Cardiac muscle cell (in vitro differentiated cells and primary cell): ENCODE data around the gene NSMCE1. TPM values are rescaled to one million over a fixed set of nuclear protein-coding genes. Genes with fewer than 3 reads are reported as not detected.

Experiments
- DNase-seq, 2 donors: peaks; one replicate each; pipeline versions ENCODE4 v3.0.0 to v3.0.0-alpha.2; 2010 to 2017; ENCODE audit warnings: low read depth in 1 of 2, low spot score in 1 of 2
- H3K27ac ChIP-seq: fragments of 200-600 bp; sonication (generic); 2 replicates; pipeline ENCODE4 v1.5.1; 2016
- H3K27me3 ChIP-seq: fragments of 200-600 bp; sonication (generic); 2 replicates; pipeline ENCODE4 v1.6.0; 2016; ENCODE audit warnings: control low read depth
- H3K36me3 ChIP-seq: fragments of 200-600 bp; sonication (generic); 2 replicates; pipeline ENCODE4 v1.5.1; 2016; ENCODE audit warnings: control low read depth
- H3K4me1 ChIP-seq: fragments of 200-600 bp; sonication (generic); 2 replicates; pipeline ENCODE4 v1.8.1; 2017; ENCODE audit warnings: low read depth, mild to moderate bottlenecking, mixed run types
- H3K4me3 ChIP-seq: fragments of 200-600 bp; sonication (generic); 2 replicates; pipeline ENCODE4 v1.5.1; 2016; ENCODE audit warnings: mild to moderate bottlenecking
- H3K9me3 ChIP-seq: fragments of 200-600 bp; sonication (generic); 2 replicates; pipeline ENCODE4 v1.5.1; 2017; ENCODE audit warnings: low read depth, mild to moderate bottlenecking, control low read depth
- CTCF ChIP-seq: IDR thresholded peaks from 2 replicates; pipeline ENCODE4 v1.5.1; 2012; ENCODE audit warnings: low read depth, mild to moderate bottlenecking, low read length
- polyA plus RNA-seq: library from polyadenylated mRNA; unstranded; fragments of >200 nt; fragmentation: Nextera tagmentation; extraction: Ambion mirVana; gene quantifications from 2 replicates; pipeline ENCODE4 v1.2.1, GENCODE V29; 2016
- total RNA-seq: library from RNA; depleted of rRNA; stranded (reverse); fragments of >200 nt; gene quantifications from 2 replicates; pipeline ENCODE4 v1.2.3, GENCODE V29; 2016

The NSMCE1 gene
- total and polyA plus RNA-seq, 2 experiments from 2014 or later = 23.4 to 28.2 TPM

GRCh38 chr16:27304881-27305745 lies 36.5 kb upstream of the NSMCE1 start:
- peak in 1 of 2 donors; percentile 79 for DNase-seq
- no peaks in the 10 kb centered on the region for H3K27me3 ChIP-seq
- H3K9me3 ChIP-seq = no peaks in the 10 kb centered on the region
- TF ChIP-seq CTCF = no peak
- H3K4me1 ChIP-seq = no peaks in the 10 kb centered on the region
- no peaks in the 10 kb centered on the region for H3K36me3 ChIP-seq
- no peak overlapping the region for H3K4me3 ChIP-seq
- H3K27ac ChIP-seq = no peak overlapping the region

DNA sequence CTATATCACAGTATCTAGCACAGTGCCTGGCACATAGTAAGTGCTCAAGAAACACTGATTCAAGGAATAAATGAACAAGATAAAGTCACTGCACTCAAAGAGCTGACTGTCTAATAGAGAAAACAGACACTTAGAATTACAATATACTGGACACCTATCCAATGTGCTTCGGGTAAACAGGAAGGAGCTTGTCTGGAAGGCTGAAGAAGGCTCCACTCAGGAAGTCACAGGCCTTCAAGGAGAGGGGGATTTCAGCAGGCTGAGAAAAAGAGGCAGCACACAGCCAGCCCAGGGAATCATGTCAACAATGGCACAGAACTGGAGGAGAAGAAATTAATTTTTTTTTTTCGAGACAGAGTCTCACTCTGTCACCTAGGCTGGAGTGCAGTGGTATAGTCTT lies 35.5 kb upstream of the NSMCE1 start:
- H3K4me1 ChIP-seq = no peaks in the 10 kb centered on the region
- no peak overlapping the region for H3K4me3 ChIP-seq
- no peak overlapping the region for H3K27ac ChIP-seq
- no peak for TF ChIP-seq CTCF
- DNase-seq = no peak
- no peaks in the 10 kb centered on the region for H3K9me3 ChIP-seq
- H3K36me3 ChIP-seq = no peaks in the 10 kb centered on the region
- H3K27me3 ChIP-seq = no peaks in the 10 kb centered on the region

- no peak overlapping the region for H3K27ac ChIP-seq
- no peak for DNase-seq
- H3K9me3 ChIP-seq = no peaks in the 10 kb centered on the region
- no peaks in the 10 kb centered on the region for H3K27me3 ChIP-seq
- H3K4me3 ChIP-seq = no peak overlapping the region
- TF ChIP-seq CTCF = no peak
- no peaks in the 10 kb centered on the region for H3K4me1 ChIP-seq
- H3K36me3 ChIP-seq = no peaks in the 10 kb centered on the region
Measured at GRCh38 chr16:27303256-27304100, 34.9 kb upstream of the NSMCE1 start.

GRCh38 chr16:27302126-27302525 lies 33.6 kb upstream of the NSMCE1 start:
- H3K36me3 ChIP-seq = no peaks in the 10 kb centered on the region
- H3K4me1 ChIP-seq = no peaks in the 10 kb centered on the region
- H3K4me3 ChIP-seq = no peak overlapping the region
- no peaks in the 10 kb centered on the region for H3K9me3 ChIP-seq
- no peak for DNase-seq
- no peaks in the 10 kb centered on the region for H3K27me3 ChIP-seq
- H3K27ac ChIP-seq = no peak overlapping the region
- TF ChIP-seq CTCF = no peak

- Histone ChIP-seq H3K4me3 (no peak overlapping the region), H3K27me3 (no peaks in the 10 kb centered on the region), H3K4me1 (no peaks in the 10 kb centered on the region), H3K27ac (no peak overlapping the region), H3K36me3 (no peaks in the 10 kb centered on the region), H3K9me3 (no peaks in the 10 kb centered on the region)
- no peak for DNase-seq
- no peak for TF ChIP-seq CTCF
Measured at GRCh38 chr16:27301236-27301861, 32.8 kb upstream of the NSMCE1 start.
